ENCODE measurements around the gene TATDN3. TPM values are rescaled to one million over a fixed set of nuclear protein-coding genes. Genes with fewer than 3 reads are reported as not detected.

Gene TATDN3
- total RNA-seq, 1 experiment from 2014 or later, result 16.3 TPM

DNA sequence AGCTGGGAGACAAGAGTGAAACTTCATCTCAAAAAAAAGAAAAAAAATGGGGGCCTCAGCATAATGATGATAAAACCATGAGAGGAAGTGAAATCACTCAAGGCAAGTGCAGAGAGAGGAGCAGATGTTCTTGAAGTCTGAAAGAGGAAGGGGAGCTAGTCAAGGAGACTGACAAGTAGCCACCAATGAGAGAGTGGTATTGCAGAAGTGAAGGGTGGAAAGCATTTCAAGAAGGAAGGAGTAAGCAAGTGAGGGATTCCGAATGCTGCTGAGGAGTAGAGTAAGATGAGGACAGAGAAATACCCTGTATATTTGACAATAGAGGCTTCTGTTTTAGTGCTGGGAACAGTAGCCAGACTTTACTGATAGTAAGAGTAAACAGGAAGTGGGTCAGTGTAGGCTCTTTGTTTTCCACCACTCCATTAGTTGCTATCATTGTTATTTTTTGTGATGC lies 2.9 kb downstream of the TATDN3 start:
- no peaks in the 10 kb centered on the region for H3K9me2 ChIP-seq (ENCODE audit: insufficient read depth)
- no peak overlapping the region for H3K4me3 ChIP-seq (replicated peaks in 1 of 2; ENCODE audit: low read depth in 1 of 2, low read length in 2 of 2)
- no peaks in the 10 kb centered on the region for H3K9me3 ChIP-seq (ENCODE audit: control insufficient read depth in 1 of 2, insufficient read depth in 1 of 2, low read depth in 1 of 2, low read length in 2 of 2)
- ChIA-PET RAD21 (ENCODE audit: low non-redundant PET in 1 of 2, low total read pairs in 2 of 2, uncharacterized antibody in 2 of 2, unreplicated experiment in 2 of 2) (no interaction called here), CTCF (interaction anchor here (1.0 kb wide), 1 partner anchor 201 kb away, joined by 3 read pairs; no protein-coding TSS in a partner anchor), POLR2A (no interaction called here)
- no peak overlapping the region for H3K4me2 ChIP-seq (ENCODE audit: low read length)
- no peak overlapping the region for H3K9ac ChIP-seq (ENCODE audit: low read length)
- intact Hi-C loops (cut with micrococcal nuclease), result loop anchor here (5.0 kb wide), 1 partner anchor 203 kb away; no protein-coding TSS in a partner anchor
- H3K79me2 ChIP-seq (ENCODE audit: insufficient read depth, low read length), result peaks cover 21% of the 10 kb centered on the region
- DNase-seq (ENCODE audit: low read depth, low spot score), result no peak
- H3K4me1 ChIP-seq (ENCODE audit: control insufficient read depth in 1 of 2, insufficient read depth in 2 of 2, low read length in 2 of 2), result peaks cover 10 to 21% of the 10 kb centered on the region in 2 experiments
- no peak for ATAC-seq
- TF ChIP-seq TCF7L2 (IDR thresholded peaks at IDR 0.05; ENCODE audit: borderline replicate concordance, extremely low read depth, insufficient read depth, insufficient read length) (no peak), CEBPB (IDR thresholded peaks at IDR 0.05; ENCODE audit: low read depth) (no peak), EZH2phosphoT487 (IDR thresholded peaks at IDR 0.05; ENCODE audit: borderline replicate concordance) (no peak), RAD21 (IDR thresholded peaks at IDR 0.05; ENCODE audit: low read depth) (no peak), SP1 (IDR thresholded peaks at IDR 0.05; ENCODE audit: low read depth) (no peak), POLR2A (IDR thresholded peaks at IDR 0.05; ENCODE audit: borderline replicate concordance, extremely low read depth, insufficient read depth, insufficient read length) (no peak), EGR1 (IDR thresholded peaks at IDR 0.05; ENCODE audit: low read depth) (no peak), EZH2 (IDR thresholded peaks at IDR 0.05) (no peak), POLR2AphosphoS5 (IDR thresholded peaks at IDR 0.05; ENCODE audit: low read depth, low read length) (no peak), SRF (IDR thresholded peaks at IDR 0.05; ENCODE audit: low read depth) (no peak)
- TF ChIP-seq, protein P1, sequence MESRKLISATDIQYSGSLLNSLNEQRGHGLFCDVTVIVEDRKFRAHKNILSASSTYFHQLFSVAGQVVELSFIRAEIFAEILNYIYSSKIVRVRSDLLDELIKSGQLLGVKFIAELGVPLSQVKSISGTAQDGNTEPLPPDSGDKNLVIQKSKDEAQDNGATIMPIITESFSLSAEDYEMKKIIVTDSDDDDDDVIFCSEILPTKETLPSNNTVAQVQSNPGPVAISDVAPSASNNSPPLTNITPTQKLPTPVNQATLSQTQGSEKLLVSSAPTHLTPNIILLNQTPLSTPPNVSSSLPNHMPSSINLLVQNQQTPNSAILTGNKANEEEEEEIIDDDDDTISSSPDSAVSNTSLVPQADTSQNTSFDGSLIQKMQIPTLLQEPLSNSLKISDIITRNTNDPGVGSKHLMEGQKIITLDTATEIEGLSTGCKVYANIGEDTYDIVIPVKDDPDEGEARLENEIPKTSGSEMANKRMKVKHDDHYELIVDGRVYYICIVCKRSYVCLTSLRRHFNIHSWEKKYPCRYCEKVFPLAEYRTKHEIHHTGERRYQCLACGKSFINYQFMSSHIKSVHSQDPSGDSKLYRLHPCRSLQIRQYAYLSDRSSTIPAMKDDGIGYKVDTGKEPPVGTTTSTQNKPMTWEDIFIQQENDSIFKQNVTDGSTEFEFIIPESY (IDR thresholded peaks at IDR 0.05; ENCODE audit: extremely low read depth, insufficient replicate concordance, low read length), result no peak
- TF ChIP-seq, protein P2, sequence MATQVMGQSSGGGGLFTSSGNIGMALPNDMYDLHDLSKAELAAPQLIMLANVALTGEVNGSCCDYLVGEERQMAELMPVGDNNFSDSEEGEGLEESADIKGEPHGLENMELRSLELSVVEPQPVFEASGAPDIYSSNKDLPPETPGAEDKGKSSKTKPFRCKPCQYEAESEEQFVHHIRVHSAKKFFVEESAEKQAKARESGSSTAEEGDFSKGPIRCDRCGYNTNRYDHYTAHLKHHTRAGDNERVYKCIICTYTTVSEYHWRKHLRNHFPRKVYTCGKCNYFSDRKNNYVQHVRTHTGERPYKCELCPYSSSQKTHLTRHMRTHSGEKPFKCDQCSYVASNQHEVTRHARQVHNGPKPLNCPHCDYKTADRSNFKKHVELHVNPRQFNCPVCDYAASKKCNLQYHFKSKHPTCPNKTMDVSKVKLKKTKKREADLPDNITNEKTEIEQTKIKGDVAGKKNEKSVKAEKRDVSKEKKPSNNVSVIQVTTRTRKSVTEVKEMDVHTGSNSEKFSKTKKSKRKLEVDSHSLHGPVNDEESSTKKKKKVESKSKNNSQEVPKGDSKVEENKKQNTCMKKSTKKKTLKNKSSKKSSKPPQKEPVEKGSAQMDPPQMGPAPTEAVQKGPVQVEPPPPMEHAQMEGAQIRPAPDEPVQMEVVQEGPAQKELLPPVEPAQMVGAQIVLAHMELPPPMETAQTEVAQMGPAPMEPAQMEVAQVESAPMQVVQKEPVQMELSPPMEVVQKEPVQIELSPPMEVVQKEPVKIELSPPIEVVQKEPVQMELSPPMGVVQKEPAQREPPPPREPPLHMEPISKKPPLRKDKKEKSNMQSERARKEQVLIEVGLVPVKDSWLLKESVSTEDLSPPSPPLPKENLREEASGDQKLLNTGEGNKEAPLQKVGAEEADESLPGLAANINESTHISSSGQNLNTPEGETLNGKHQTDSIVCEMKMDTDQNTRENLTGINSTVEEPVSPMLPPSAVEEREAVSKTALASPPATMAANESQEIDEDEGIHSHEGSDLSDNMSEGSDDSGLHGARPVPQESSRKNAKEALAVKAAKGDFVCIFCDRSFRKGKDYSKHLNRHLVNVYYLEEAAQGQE (IDR thresholded peaks at IDR 0.05; ENCODE audit: low read depth), result no peak
- TF ChIP-seq, protein P3, sequence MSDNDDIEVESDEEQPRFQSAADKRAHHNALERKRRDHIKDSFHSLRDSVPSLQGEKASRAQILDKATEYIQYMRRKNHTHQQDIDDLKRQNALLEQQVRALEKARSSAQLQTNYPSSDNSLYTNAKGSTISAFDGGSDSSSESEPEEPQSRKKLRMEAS (IDR thresholded peaks at IDR 0.05), result no peak
- TF ChIP-seq, protein P4, sequence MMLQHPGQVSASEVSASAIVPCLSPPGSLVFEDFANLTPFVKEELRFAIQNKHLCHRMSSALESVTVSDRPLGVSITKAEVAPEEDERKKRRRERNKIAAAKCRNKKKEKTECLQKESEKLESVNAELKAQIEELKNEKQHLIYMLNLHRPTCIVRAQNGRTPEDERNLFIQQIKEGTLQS (IDR thresholded peaks at IDR 0.05), result no peak
- no peak overlapping the region for H3K27ac ChIP-seq (ENCODE audit: low read depth, low read length)
- no TSS peak for BruUV-seq (replicated peaks)
- H3K27me3 ChIP-seq (ENCODE audit: insufficient read depth, low read length), result no peaks in the 10 kb centered on the region
- no peaks in the 10 kb centered on the region for H3K36me3 ChIP-seq (ENCODE audit: control insufficient read depth in 1 of 2, insufficient read depth in 2 of 2, low read length in 2 of 2)
- H2AFZ ChIP-seq (ENCODE audit: low read depth, low read length, poor library complexity, severe bottlenecking), result no peak overlapping the region
- H4K20me1 ChIP-seq (ENCODE audit: insufficient read depth), result no peaks in the 10 kb centered on the region
